Fibroblast of villous mesenchyme (primary cell): ENCODE data around the gene HMGXB3. TPM values are rescaled to one million over a fixed set of nuclear protein-coding genes. Genes with fewer than 3 reads are reported as not detected.
"Not testable (repeated sequence)": the region's sequence is repeated elsewhere in the genome, so short reads cannot be mapped to it uniquely, and the experiment has no call there.

Source experiments
- DNase-seq: peaks from one replicate; pipeline ENCODE4 v3.0.0-alpha.2; 2010; ENCODE audit warnings: low read depth
- H3K4me3 ChIP-seq: 2 replicates; pipeline ENCODE4 v1.5.1; 2011; ENCODE audit warnings: low read depth, mild to moderate bottlenecking, low read length
- total RNA-seq: library from RNA; depleted of rRNA; stranded (reverse); fragments of >200 nt; gene quantifications from 2 replicates; pipeline ENCODE4 v1.2.3, GENCODE V29; 2012
- TF ChIP-seq, protein P1 (sequence below): IDR thresholded peaks from 2 replicates; pipeline ENCODE4 v1.5.1; 2012; ENCODE audit warnings: low read depth, mild to moderate bottlenecking, low read length; ENCODE audit not compliant: insufficient read depth

Gene HMGXB3
- total RNA-seq, 1 donor = 45.3 TPM

DNA sequence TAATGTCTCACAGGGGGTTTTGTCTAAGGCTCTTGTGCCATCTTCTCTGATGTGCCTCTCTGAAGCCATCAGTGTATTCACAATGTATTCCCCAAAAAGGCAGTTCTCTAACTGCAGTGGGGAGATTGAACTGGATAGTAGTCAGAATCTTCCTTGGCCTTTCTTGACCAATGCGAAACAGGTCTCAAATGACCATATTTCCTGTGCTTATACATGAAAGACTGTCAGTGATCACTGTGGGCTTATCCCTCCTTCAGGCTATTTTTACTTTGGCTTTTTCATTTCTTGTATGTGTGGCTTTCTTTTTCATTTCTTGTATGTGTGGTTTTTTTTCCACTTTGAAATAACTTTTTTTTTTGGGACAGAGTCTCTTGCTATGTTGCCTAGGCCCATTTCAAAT is 19.7 kb downstream of the HMGXB3 start:
- TF ChIP-seq, protein P1, sequence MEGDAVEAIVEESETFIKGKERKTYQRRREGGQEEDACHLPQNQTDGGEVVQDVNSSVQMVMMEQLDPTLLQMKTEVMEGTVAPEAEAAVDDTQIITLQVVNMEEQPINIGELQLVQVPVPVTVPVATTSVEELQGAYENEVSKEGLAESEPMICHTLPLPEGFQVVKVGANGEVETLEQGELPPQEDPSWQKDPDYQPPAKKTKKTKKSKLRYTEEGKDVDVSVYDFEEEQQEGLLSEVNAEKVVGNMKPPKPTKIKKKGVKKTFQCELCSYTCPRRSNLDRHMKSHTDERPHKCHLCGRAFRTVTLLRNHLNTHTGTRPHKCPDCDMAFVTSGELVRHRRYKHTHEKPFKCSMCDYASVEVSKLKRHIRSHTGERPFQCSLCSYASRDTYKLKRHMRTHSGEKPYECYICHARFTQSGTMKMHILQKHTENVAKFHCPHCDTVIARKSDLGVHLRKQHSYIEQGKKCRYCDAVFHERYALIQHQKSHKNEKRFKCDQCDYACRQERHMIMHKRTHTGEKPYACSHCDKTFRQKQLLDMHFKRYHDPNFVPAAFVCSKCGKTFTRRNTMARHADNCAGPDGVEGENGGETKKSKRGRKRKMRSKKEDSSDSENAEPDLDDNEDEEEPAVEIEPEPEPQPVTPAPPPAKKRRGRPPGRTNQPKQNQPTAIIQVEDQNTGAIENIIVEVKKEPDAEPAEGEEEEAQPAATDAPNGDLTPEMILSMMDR = no peak
- DNase-seq = no peak
- H3K4me3 ChIP-seq = no peak overlapping the region

DNA sequence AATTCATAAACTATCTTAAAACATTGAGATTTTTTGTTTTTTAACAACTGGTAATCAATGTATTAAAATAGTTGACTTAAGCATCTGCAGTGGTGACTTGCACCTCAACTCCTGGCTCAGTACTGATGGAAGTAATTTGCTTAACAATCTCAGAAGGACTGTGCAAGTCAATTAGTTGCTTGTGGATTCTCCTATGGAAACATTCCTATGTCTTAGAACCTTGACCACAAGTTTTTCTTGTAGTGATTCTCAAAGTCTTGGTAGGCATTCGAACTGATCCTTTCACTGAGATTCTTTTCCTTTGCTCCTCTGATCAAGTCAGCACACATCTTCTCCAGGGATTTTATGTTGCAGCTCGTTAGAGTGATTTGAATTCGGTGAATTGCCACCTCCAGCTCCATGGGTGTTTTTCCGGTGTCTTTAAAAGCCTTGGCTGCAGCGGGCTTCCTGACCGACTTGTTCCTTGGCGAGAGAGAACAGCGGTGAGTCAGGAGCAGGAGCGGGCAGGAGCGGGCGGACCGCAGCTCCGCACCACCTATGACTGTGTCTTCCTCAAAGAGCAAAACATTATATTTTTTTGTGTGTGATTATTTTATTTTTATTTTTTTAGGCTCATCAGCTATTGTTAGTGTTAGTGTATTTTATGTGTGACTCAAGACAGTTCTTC is 21.1 kb downstream of the HMGXB3 start:
- no peak overlapping the region for H3K4me3 ChIP-seq
- no peak for DNase-seq
- TF ChIP-seq, protein P1 = no peak

DNA sequence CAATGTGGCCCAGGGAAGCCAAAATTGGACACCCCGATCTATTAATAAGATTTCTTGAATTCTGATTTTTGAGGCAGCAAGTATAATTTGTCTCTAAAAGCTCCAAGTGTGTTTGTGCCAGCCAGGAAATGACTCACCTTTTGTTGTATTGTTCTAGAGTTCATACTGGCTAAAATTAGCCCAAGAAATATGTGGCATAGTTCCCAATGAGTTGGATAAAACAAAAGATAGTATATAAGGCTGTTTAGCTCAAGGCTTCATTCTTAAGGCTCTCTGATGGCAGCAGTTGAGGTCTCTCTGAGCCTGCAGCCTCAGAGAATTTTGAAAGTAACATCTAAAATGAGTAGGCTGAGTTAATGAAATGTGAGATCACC is 21.6 kb downstream of the HMGXB3 start:
- TF ChIP-seq, protein P1 = no peak
- peak; percentile 53 for DNase-seq
- no peak overlapping the region for H3K4me3 ChIP-seq

DNA sequence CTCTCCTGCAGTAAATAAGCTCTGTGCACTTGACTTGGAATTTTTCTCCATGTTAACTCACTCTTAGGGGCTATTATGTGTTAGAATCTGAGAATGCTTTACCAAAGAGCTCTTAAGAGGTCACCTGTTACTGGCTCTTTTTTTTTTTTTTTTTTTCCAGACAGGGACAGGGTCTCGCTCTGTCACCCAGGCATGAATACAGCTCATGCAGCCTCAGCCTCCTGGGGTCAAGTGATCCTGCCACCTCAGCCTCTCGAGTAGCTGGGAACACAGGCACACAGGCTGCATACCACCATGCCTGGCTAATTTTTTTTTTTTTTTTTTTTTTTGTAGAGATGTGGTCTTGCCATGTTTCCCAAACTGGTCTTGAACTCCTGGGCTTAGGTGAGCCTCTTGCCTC is 22.1 kb downstream of the HMGXB3 start:
- no peak overlapping the region for H3K4me3 ChIP-seq
- TF ChIP-seq, protein P1 = no peak
- no peak for DNase-seq

DNA sequence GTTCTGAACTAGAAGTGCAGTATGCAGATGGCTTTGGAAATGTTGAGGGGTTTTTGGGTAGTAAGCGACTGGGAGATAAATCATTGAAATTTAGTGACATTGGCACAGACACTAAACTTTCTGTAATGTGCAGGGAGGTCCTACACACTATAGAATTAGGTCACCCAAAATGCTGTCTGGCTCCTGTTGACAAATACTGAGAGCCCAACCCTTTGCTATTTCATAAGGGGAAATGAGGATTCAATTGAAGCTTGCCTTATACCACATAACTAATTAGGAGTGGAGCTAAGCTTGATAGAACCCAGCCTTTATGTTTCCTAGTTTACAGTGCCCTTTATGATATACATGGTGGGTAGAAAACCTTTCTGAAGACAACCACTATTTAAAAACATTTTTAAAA is 22.6 kb downstream of the HMGXB3 start:
- H3K4me3 ChIP-seq = no peak overlapping the region
- TF ChIP-seq, protein P1 = no peak
- DNase-seq = no peak

DNA sequence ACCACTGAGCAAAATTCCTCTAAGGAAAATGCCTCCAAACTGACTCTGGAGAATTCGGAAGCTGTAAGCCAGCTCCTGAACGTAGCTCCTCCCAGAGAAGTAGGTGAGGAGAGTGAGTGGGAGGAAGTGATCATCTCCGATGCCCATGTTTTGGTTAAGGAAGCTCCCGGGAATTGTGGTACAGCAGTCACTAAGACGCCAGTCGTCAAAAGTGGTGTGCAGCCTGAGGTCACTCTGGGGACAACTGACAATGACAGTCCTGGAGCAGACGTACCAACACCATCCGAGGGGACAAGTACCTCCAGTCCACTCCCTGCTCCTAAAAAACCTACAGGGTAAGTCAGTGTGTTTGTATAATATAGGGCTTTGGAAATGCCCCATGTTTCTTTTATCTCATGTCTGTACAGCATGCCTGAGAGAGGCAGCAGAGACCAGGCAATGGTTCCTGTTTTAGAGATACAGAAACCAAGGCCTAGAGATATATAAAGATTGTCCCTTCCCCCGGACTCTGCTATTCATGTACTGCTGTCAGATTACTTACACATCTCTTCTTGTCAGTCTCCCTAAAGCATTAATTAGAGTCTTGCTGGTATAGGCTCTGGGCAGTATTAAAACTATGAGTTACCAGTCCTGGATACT is 23.9 kb downstream of the HMGXB3 start:
- DNase-seq = no peak
- TF ChIP-seq, protein P1 = peak; percentile 10
- no peak overlapping the region for H3K4me3 ChIP-seq

DNA sequence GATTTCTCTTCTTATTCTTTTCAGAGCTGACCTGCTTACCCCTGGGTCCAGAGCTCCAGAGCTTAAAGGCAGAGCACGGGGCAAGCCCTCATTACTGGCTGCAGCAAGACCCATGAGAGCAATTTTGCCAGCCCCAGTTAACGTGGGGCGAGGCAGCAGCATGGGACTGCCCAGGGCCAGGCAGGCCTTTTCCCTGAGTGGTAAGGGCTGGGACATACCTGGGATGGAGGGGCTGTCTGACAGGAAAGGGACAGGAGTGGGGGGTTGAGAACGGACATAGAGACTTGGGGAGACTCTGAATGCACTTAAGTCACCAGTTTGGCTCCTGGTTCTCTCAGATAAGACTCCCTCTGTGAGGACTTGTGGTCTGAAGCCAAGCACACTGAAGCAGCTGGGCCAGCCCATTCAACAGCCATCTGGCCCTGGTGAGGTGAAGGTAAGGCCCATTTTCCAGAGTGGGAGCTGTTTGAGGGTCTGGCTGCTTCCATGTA is 26.2 kb downstream of the HMGXB3 start:
- no peak for DNase-seq
- H3K4me3 ChIP-seq = no peak overlapping the region
- TF ChIP-seq, protein P1 = no peak

DNA sequence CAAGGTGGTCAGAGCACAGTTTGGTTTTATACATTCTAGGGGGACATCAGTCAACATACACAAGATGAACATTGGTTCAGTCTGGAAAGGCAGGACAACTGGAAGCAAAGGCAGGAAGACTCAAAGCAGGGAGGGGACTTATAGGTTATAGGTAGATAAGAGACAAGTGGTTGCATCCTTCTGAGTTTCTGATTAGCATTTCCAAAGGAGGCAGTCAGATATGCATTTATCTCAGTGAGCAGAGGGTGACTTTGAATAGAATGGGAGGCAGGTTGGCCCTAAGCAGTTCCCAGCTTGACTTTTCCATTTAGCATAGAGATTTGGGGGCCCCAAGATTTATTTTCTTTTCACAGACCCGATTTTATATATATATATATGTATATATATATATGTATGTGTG is 27.5 kb downstream of the HMGXB3 start:
- H3K4me3 ChIP-seq, DNase-seq: not testable (repeated sequence)
